WTC11 (cell line): Measurements from ENCODE around the gene ETFB. TPM values are rescaled to one million over a fixed set of nuclear protein-coding genes. Genes with fewer than 3 reads are reported as not detected.

Source experiments
- ATAC-seq: fragments of 200-7000 bp; cut with Tn5 transposase; 2 replicates; pipeline ENCODE4 v1.10.0; 2021; ENCODE audit warnings: mild to moderate bottlenecking, moderate library complexity
- CTCF ChIA-PET: fragments of 300-600 bp; sonication (Branson Sonifier 250); formaldehyde crosslinking; loops from one replicate; lab custom pipeline; 2021; ENCODE audit warnings: antibody characterized with exemption; lab: Charles Lee
- POLR2A ChIA-PET: fragments of 350-600 bp; sonication (Branson Sonifier 250); formaldehyde crosslinking; loops from one replicate; lab custom pipeline; 2021; ENCODE audit warnings: antibody characterized with exemption; lab: Charles Lee
- DNase-seq: peaks from one replicate; pipeline ENCODE4 v3.0.0; 2021; ENCODE audit warnings: low spot score
- H3K27ac Mint-ChIP-seq: 2 replicates; pipeline ENCODE4 v1.8.0; 2021; ENCODE audit warnings: mixed read lengths
- H3K27me3 Mint-ChIP-seq: 2 replicates; pipeline ENCODE4 v1.8.0; 2021; ENCODE audit warnings: low read depth, mild to moderate bottlenecking, moderate library complexity, mixed read lengths
- H3K36me3 Mint-ChIP-seq: 2 replicates; pipeline ENCODE4 v1.8.0; 2021; ENCODE audit warnings: mixed read lengths
- H3K4me1 Mint-ChIP-seq: 2 replicates; pipeline ENCODE4 v1.8.0; 2022; ENCODE audit warnings: mixed read lengths
- H3K4me3 Mint-ChIP-seq: 2 replicates; pipeline ENCODE4 v1.8.0; 2021; ENCODE audit warnings: mild to moderate bottlenecking, moderate library complexity, mixed read lengths
- H3K9me3 Mint-ChIP-seq: 2 replicates; pipeline ENCODE4 v1.8.0; 2021; ENCODE audit warnings: mixed read lengths
- ARID4B ChIP-seq: sonication (generic); formaldehyde crosslinking; IDR thresholded peaks from 2 replicates; pipeline ENCODE4 v1.8.0; 2023; ENCODE audit warnings: missing genetic modification reagents, mild to moderate bottlenecking, borderline replicate concordance
- GABPB1 ChIP-seq: sonication (generic); formaldehyde crosslinking; IDR thresholded peaks from 2 replicates; pipeline ENCODE4 v1.8.1; 2023; ENCODE audit warnings: mild to moderate bottlenecking, missing genetic modification reagents
- MAX ChIP-seq: sonication (generic); formaldehyde crosslinking; IDR thresholded peaks from 2 replicates; pipeline ENCODE4 v1.8.0; 2022; ENCODE audit warnings: mild to moderate bottlenecking, missing genetic modification reagents
- NFYB ChIP-seq: sonication (generic); formaldehyde crosslinking; conservative IDR thresholded peaks from 2 replicates; pipeline ENCODE4 v1.8.0; 2022; ENCODE audit warnings: low read depth, missing genetic modification reagents
- PRDM15 ChIP-seq: sonication (generic); formaldehyde crosslinking; IDR thresholded peaks from 2 replicates; pipeline ENCODE4 v1.8.0; 2022; ENCODE audit warnings: missing genetic modification reagents
- TEAD4 ChIP-seq: sonication (generic); formaldehyde crosslinking; IDR thresholded peaks from 2 replicates; pipeline ENCODE4 v1.8.0; 2022; ENCODE audit warnings: mild to moderate bottlenecking, missing genetic modification reagents
- ZNF416 ChIP-seq: fragments of 250-450 bp; sonication (Bioruptor Pico); IDR thresholded peaks from 2 replicates; pipeline ENCODE4 v1.9.0; 2021; ENCODE audit warnings: mild to moderate bottlenecking, inconsistent platforms
- total RNA-seq: library from RNA; stranded (reverse); gene quantifications from 3 replicates; pipeline ENCODE4 v1.2.3, GENCODE V29; 2021

The ETFB gene
- total RNA-seq, 1 experiment from 2014 or later: 60.6 TPM

GRCh38 chr19:51366389-51367254, 434 bp upstream of the ETFB start:
- H3K36me3 Mint-ChIP-seq: no peaks in the 10 kb centered on the region
- CTCF ChIA-PET: interaction anchor here (0.7 to 3.7 kb wide), 11 partner anchors 27 to 295 kb away, joined by 3 to 25 read pairs (median 4); partner anchors contain the start of gene SIGLEC10
- no peaks in the 10 kb centered on the region for H3K9me3 Mint-ChIP-seq
- POLR2A ChIA-PET: interaction anchor here (0.7 to 1.7 kb wide), 9 partner anchors 24 to 322 kb away, joined by 3 to 13 read pairs (median 5); partner anchors contain the start of genes C19orf84 and VSIG10L
- H3K4me3 Mint-ChIP-seq: peak overlapping the region; percentile 99
- peaks cover 33% of the 10 kb centered on the region for H3K4me1 Mint-ChIP-seq
- peak; percentile 77 for ATAC-seq
- peaks cover 10% of the 10 kb centered on the region for H3K27me3 Mint-ChIP-seq
- no peak for TF ChIP-seq TEAD4 (CRISPR knock-in tag)
- TF ChIP-seq MAX (CRISPR knock-in tag): peak; percentile 8; the same call in 1 of the 2 replicates
- 0 out of 2 replicates have a peak, but pooled peaks have one; percentile 19 for TF ChIP-seq NFYB (CRISPR knock-in tag)
- TF ChIP-seq PRDM15 (CRISPR knock-in tag): peak; percentile 38; the same call in 1 of the 2 replicates
- no peak for TF ChIP-seq ZNF416 (CRISPR knock-in tag)
- DNase-seq: peak; percentile 98
- H3K27ac Mint-ChIP-seq: peak overlapping the region; percentile 97

- Mint-ChIP-seq H3K27me3 (peaks cover 3% of the 10 kb centered on the region), H3K4me1 (peaks cover 33% of the 10 kb centered on the region), H3K4me3 (peak overlapping the region; percentile 99), H3K9me3 (no peaks in the 10 kb centered on the region), H3K27ac (peak overlapping the region; percentile 61; the same call in 1 of the 2 replicates), H3K36me3 (no peaks in the 10 kb centered on the region)
- DNase-seq: no peak
- CTCF ChIA-PET: interaction anchor here (0.7 to 1.6 kb wide), 8 partner anchors 26 to 296 kb away, joined by 3 to 13 read pairs (median 4); no protein-coding TSS in a partner anchor
- TF ChIP-seq ARID4B (CRISPR knock-in tag) (no peak), GABPB1 (CRISPR knock-in tag) (peak; percentile 23; the same call in 1 of the 2 replicates)
- no peak for ATAC-seq
- POLR2A ChIA-PET: interaction anchor here (0.5 to 1.6 kb wide), 5 partner anchors 23 to 996 kb away, joined by 3 to 6 read pairs (median 4); partner anchors contain the start of genes C19orf84 and VSIG10L
Measured at GRCh38 chr19:51365211-51365964, 800 bp downstream of the ETFB start.
